GM19328 (cell line): Measurements from ENCODE around the gene RNF182.

Experiments used
- ATAC-seq: cut with Tn5 transposase; IDR thresholded peaks from one replicate; pipeline ENCODE4 v1.9.1; 2021; ENCODE audit warnings: mild to moderate bottlenecking, moderate library complexity; ENCODE audit not compliant: unreplicated experiment

RNF182 gene

GRCh38 chr6:14028631-14029030, 103.9 kb downstream of the RNF182 start:
- ATAC-seq, result no peak

GRCh38 chr6:14029605-14030004, 104.9 kb downstream of the RNF182 start:
- ATAC-seq, result no peak
